ENCODE results near the gene BMAL1. TPM values are rescaled to one million over a fixed set of nuclear protein-coding genes. Genes with fewer than 3 reads are reported as not detected.

Gene BMAL1
- total RNA-seq, 1 experiment from 2014 or later: 8.3 TPM

DNA sequence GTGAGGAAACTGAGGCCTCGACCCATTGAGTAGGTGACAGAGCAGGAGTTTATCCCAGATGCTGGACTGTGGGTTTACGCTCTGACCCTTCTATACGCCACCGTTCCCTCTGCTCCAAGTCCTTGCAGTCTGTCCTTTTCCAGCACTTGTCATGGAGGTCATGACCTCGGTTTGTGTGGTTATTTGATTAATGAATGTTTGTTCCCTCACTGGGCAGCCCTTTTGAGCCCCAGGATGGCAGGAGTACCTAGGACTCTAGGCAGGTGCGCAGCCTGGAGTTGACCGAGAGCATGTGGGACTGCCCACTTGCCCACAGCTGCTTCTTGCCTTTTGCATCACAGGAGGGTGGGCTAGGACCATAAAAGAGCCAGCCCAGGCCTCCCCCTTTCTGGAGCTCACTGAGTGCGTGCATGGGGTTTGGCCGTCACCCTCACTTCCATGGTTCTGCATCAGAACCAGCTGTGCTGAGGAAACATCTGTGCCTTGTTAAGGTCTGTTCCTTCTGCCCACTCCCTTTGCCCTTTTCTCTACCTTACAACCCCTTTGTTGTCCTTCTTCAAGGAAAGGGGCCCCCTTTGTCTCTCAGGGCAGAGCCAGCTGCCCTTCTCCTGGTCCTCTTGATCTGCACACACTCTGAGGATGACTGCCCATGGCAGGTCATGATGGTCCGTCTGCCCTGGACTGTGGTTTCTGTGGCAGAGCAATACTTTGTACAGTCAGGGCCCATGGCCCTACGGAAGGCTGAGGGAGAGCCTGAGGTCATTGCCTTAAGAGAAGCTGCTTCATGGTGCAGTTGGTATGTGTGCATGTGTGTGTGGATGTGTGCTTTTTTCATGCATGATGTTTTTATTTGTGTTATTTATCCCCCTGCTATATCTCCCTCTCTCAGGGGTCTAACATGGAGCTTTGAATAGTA lies 38.2 kb downstream of the BMAL1 start:
- ATAC-seq (no peak), DNase-seq (ENCODE audit: low spot score) (no peak)
- H3K9me3 Mint-ChIP-seq: no peaks in the 10 kb centered on the region
- H3K4me1 Mint-ChIP-seq: peaks cover 27% of the 10 kb centered on the region
- POLR2A ChIA-PET: interaction anchor here (0.9 kb wide), 1 partner anchor 24 kb away, joined by 3 read pairs; no protein-coding TSS in a partner anchor
- no peak overlapping the region for H3K27ac Mint-ChIP-seq
- no peaks in the 10 kb centered on the region for H3K27me3 Mint-ChIP-seq (ENCODE audit: low read depth)
- no peak for TF ChIP-seq ETV6 (CRISPR knock-in tag; IDR thresholded peaks at IDR 0.05)
- TF ChIP-seq, protein P1, sequence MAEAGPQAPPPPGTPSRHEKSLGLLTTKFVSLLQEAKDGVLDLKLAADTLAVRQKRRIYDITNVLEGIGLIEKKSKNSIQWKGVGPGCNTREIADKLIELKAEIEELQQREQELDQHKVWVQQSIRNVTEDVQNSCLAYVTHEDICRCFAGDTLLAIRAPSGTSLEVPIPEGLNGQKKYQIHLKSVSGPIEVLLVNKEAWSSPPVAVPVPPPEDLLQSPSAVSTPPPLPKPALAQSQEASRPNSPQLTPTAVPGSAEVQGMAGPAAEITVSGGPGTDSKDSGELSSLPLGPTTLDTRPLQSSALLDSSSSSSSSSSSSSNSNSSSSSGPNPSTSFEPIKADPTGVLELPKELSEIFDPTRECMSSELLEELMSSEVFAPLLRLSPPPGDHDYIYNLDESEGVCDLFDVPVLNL (CRISPR knock-in tag; IDR thresholded peaks at IDR 0.05; ENCODE audit: borderline replicate concordance, low read depth): no peak
- TF ChIP-seq EMX1 (CRISPR knock-in tag; IDR thresholded peaks at IDR 0.05): no peak
- no peak for TF ChIP-seq ZNF263 (CRISPR knock-in tag; IDR thresholded peaks at IDR 0.05; ENCODE audit: low read depth)
- no peak for TF ChIP-seq MYBL2 (CRISPR knock-in tag; IDR thresholded peaks at IDR 0.05)
- no peaks in the 10 kb centered on the region for H3K36me3 Mint-ChIP-seq
- CTCF ChIA-PET: interaction anchor here (0.8 to 2.9 kb wide), 5 partner anchors 20 to 106 kb away, joined by 3 to 13 read pairs (median 5); no protein-coding TSS in a partner anchor
- H3K4me3 Mint-ChIP-seq: no peak overlapping the region

DNA sequence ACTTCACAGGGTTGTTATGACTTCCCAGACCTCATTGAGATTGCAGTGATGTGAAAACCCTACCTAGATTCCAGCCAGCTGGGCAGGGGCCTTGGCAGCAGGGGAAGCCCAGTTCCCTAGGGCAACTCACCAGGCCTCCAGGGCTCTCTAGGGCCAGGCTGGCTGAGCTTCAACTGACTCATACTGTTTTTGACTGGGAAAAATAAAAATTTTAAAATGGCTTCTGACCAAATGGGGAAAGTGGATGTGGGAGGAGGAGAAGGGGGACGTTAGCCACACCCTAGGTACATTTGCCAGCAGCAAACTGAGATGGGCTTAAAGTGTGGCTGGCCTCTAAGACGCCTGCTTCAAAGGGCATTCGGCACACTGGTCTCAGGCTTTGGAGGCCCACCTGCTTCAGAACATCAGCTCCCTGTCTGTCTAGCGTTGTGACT lies 39.0 kb downstream of the BMAL1 start:
- no peaks in the 10 kb centered on the region for H3K27me3 Mint-ChIP-seq (ENCODE audit: low read depth)
- POLR2A ChIA-PET: interaction anchor here (0.9 kb wide), 1 partner anchor 24 kb away, joined by 3 read pairs; no protein-coding TSS in a partner anchor
- no peaks in the 10 kb centered on the region for H3K9me3 Mint-ChIP-seq
- peaks cover 27% of the 10 kb centered on the region for H3K4me1 Mint-ChIP-seq
- no peak overlapping the region for H3K4me3 Mint-ChIP-seq
- CTCF ChIA-PET: interaction anchor here (0.8 to 1.3 kb wide), 3 partner anchors 19 to 91 kb away, joined by 3 to 5 read pairs (median 3); no protein-coding TSS in a partner anchor
- ATAC-seq (no peak), DNase-seq (ENCODE audit: low spot score) (no peak)
- H3K27ac Mint-ChIP-seq: no peak overlapping the region
- H3K36me3 Mint-ChIP-seq: no peaks in the 10 kb centered on the region
- TF ChIP-seq MXD4 (CRISPR knock-in tag; IDR thresholded peaks at IDR 0.05; ENCODE audit: borderline replicate concordance) (no peak), ZNF423 (CRISPR knock-in tag; IDR thresholded peaks at IDR 0.05) (no peak), SMAD4 (CRISPR knock-in tag; IDR thresholded peaks at IDR 0.05) (no peak), NR3C1 (CRISPR knock-in tag; conservative IDR thresholded peaks at IDR 0.05; ENCODE audit: low read depth) (no peak), NR1H2 (CRISPR knock-in tag; IDR thresholded peaks at IDR 0.05) (no peak), NFE2L1 (CRISPR knock-in tag; IDR thresholded peaks at IDR 0.05) (no peak), FOXJ3 (CRISPR knock-in tag; IDR thresholded peaks at IDR 0.05; ENCODE audit: borderline replicate concordance) (no peak), GTF2I (CRISPR knock-in tag; conservative IDR thresholded peaks at IDR 0.05) (no peak), GABPB1 (CRISPR knock-in tag; IDR thresholded peaks at IDR 0.05) (no peak), SP1 (CRISPR knock-in tag; conservative IDR thresholded peaks at IDR 0.05) (no peak)
- TF ChIP-seq, protein P2, sequence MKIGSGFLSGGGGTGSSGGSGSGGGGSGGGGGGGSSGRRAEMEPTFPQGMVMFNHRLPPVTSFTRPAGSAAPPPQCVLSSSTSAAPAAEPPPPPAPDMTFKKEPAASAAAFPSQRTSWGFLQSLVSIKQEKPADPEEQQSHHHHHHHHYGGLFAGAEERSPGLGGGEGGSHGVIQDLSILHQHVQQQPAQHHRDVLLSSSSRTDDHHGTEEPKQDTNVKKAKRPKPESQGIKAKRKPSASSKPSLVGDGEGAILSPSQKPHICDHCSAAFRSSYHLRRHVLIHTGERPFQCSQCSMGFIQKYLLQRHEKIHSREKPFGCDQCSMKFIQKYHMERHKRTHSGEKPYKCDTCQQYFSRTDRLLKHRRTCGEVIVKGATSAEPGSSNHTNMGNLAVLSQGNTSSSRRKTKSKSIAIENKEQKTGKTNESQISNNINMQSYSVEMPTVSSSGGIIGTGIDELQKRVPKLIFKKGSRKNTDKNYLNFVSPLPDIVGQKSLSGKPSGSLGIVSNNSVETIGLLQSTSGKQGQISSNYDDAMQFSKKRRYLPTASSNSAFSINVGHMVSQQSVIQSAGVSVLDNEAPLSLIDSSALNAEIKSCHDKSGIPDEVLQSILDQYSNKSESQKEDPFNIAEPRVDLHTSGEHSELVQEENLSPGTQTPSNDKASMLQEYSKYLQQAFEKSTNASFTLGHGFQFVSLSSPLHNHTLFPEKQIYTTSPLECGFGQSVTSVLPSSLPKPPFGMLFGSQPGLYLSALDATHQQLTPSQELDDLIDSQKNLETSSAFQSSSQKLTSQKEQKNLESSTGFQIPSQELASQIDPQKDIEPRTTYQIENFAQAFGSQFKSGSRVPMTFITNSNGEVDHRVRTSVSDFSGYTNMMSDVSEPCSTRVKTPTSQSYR (CRISPR knock-in tag; IDR thresholded peaks at IDR 0.05): no peak
- TF ChIP-seq, protein P1 (CRISPR knock-in tag; IDR thresholded peaks at IDR 0.05; ENCODE audit: borderline replicate concordance, low read depth): no peak
- TF ChIP-seq, protein P3, sequence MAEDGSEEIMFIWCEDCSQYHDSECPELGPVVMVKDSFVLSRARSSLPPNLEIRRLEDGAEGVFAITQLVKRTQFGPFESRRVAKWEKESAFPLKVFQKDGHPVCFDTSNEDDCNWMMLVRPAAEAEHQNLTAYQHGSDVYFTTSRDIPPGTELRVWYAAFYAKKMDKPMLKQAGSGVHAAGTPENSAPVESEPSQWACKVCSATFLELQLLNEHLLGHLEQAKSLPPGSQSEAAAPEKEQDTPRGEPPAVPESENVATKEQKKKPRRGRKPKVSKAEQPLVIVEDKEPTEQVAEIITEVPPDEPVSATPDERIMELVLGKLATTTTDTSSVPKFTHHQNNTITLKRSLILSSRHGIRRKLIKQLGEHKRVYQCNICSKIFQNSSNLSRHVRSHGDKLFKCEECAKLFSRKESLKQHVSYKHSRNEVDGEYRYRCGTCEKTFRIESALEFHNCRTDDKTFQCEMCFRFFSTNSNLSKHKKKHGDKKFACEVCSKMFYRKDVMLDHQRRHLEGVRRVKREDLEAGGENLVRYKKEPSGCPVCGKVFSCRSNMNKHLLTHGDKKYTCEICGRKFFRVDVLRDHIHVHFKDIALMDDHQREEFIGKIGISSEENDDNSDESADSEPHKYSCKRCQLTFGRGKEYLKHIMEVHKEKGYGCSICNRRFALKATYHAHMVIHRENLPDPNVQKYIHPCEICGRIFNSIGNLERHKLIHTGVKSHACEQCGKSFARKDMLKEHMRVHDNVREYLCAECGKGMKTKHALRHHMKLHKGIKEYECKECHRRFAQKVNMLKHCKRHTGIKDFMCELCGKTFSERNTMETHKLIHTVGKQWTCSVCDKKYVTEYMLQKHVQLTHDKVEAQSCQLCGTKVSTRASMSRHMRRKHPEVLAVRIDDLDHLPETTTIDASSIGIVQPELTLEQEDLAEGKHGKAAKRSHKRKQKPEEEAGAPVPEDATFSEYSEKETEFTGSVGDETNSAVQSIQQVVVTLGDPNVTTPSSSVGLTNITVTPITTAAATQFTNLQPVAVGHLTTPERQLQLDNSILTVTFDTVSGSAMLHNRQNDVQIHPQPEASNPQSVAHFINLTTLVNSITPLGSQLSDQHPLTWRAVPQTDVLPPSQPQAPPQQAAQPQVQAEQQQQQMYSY (CRISPR knock-in tag; IDR thresholded peaks at IDR 0.05): no peak
- TF ChIP-seq, protein P4, sequence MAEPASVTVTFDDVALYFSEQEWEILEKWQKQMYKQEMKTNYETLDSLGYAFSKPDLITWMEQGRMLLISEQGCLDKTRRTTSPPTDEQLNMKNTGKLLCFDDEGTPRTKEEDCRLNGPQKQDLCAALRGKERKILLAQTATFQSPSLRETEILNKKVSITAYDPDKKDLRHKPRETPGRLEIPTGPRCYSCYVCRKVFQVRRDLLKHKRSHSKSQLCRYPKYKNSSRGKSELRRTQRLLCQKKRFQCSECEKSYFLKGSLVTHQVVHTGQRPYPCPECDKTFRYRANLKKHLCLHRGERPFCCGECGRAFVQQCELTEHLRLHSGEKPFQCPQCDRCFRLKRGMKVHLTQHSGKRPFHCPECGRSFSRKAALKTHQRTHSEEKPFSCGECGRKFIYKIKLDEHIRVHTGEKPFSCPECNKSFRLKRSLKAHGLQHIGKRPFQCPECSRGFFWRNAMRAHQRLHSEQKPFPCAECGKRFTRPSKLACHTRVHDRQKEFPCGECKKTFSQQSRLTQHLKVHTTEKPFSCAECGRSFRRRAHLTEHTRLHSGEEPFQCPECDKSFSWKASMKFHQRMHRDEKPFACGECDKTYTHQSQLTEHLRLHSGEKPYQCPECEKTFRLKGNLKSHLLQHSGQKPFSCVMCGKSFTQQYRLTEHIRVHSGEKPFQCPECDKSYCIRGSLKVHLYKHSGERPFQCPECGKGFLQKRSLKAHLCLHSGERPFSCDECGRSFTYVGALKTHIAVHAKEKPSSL (CRISPR knock-in tag; conservative IDR thresholded peaks at IDR 0.05): no peak
- TF ChIP-seq, protein P5, sequence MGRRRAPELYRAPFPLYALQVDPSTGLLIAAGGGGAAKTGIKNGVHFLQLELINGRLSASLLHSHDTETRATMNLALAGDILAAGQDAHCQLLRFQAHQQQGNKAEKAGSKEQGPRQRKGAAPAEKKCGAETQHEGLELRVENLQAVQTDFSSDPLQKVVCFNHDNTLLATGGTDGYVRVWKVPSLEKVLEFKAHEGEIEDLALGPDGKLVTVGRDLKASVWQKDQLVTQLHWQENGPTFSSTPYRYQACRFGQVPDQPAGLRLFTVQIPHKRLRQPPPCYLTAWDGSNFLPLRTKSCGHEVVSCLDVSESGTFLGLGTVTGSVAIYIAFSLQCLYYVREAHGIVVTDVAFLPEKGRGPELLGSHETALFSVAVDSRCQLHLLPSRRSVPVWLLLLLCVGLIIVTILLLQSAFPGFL (CRISPR knock-in tag; IDR thresholded peaks at IDR 0.05; ENCODE audit: borderline replicate concordance): no peak

Data from WTC11 (cell line).